A549 (cell line): ENCODE results near the gene TMEM117. TPM values are rescaled to one million over a fixed set of nuclear protein-coding genes. Genes with fewer than 3 reads are reported as not detected.

Source experiments
- ATAC-seq, 2 experiments: fragments of 200-7000 bp in 1 of 2; fragments of >200 bp in 1 of 2; cut with Nextera tagmentation in 1 of 2; cut with Tn5 transposase in 1 of 2; 3 replicates each; pipeline versions ENCODE4 v1.8.0 to v1.9.1; 2018 to 2020; ENCODE audit warnings: mild to moderate bottlenecking in 1 of 2, moderate library complexity in 1 of 2
- CTCF ChIA-PET: fragments of 300-600 bp; sonication (Branson Sonifier 250); formaldehyde crosslinking; extraction: SDS; loops from one replicate; lab custom pipeline; 2021; ENCODE audit warnings: antibody characterized with exemption, inconsistent platforms; lab: Yijun Ruan, JAX
- POLR2A ChIA-PET: fragments of 350-600 bp; formaldehyde crosslinking; extraction: SDS; loops from one replicate; lab custom pipeline; 2021; ENCODE audit warnings: antibody characterized with exemption, inconsistent platforms; lab: Yijun Ruan, JAX
- DNase-seq, 2 experiments: peaks; one replicate each; pipeline versions ENCODE4 v3.0.0 to v3.0.0-alpha.2; 2011 to 2016; ENCODE audit warnings: low read depth in 1 of 2, low spot score in 1 of 2
- FAIRE-seq: peaks from 2 replicates; lab custom pipeline; 2011; peaks lifted over from hg19 to GRCh38; lab: Jason Lieb, UNC
- H3K27ac ChIP-seq, 2 experiments: fragments of >200 bp; sonication (Bioruptor Twin); formaldehyde crosslinking; 3 replicates each; pipeline ENCODE4 v1.5.1; 2016 to 2017
- H3K4me1 ChIP-seq: fragments of >200 bp; sonication (Bioruptor Twin); formaldehyde crosslinking; 3 replicates; pipeline ENCODE4 v1.6.1; 2016
- H3K4me2 ChIP-seq: fragments of >200 bp; sonication (Bioruptor Twin); formaldehyde crosslinking; 3 replicates; pipeline ENCODE4 v1.6.1; 2016
- H3K4me3 ChIP-seq: fragments of >200 bp; sonication (Bioruptor Twin); formaldehyde crosslinking; 3 replicates; pipeline ENCODE4 v1.5.1; 2016
- H3K9me3 ChIP-seq: fragments of >200 bp; sonication (Bioruptor Twin); formaldehyde crosslinking; 3 replicates; pipeline ENCODE4 v1.6.1; 2016
- BHLHE40 ChIP-seq: IDR thresholded peaks from 2 replicates; pipeline ENCODE4 v1.6.1; 2012; ENCODE audit warnings: low read depth, low read length, inconsistent platforms
- CBX2 ChIP-seq: fragments of 200-600 bp; sonication (generic); IDR thresholded peaks from 2 replicates; pipeline ENCODE4 v1.6.1; 2016; ENCODE audit warnings: low read depth, mild to moderate bottlenecking, borderline replicate concordance
- CHD4 ChIP-seq: fragments of 200-600 bp; sonication (generic); IDR thresholded peaks from 2 replicates; pipeline ENCODE4 v1.6.1; 2016; ENCODE audit warnings: antibody characterized with exemption, mild to moderate bottlenecking, borderline replicate concordance
- EP300 ChIP-seq, 2 experiments: fragments of >200 bp; sonication (Bioruptor Twin); formaldehyde crosslinking; IDR thresholded peaks; 2 replicates in 1 of 2; 3 replicates in 1 of 2; pipeline ENCODE4 v1.6.1; 2016 to 2017
- ESRRA ChIP-seq: fragments of 150-350 bp; IDR thresholded peaks from 2 replicates; pipeline ENCODE4 v1.6.1; 2014; ENCODE audit warnings: mild to moderate bottlenecking, low read length, borderline replicate concordance
- GATA3 ChIP-seq: IDR thresholded peaks from 2 replicates; pipeline ENCODE4 v1.6.1; 2012; ENCODE audit warnings: borderline replicate concordance
- HEYL ChIP-seq: fragments of 250-450 bp; sonication (Bioruptor Pico); IDR thresholded peaks from 2 replicates; pipeline ENCODE4 v1.8.0; 2021; ENCODE audit warnings: mild to moderate bottlenecking, moderate library complexity
- HOXA7 ChIP-seq: fragments of 250-450 bp; sonication (Bioruptor Pico); IDR thresholded peaks from 2 replicates; pipeline ENCODE4 v1.5.0; 2020; ENCODE audit warnings: mild to moderate bottlenecking, moderate library complexity
- HOXB5 ChIP-seq: fragments of 250-450 bp; sonication (Bioruptor Pico); IDR thresholded peaks from 2 replicates; pipeline ENCODE4 v1.5.0; 2020; ENCODE audit warnings: mild to moderate bottlenecking, moderate library complexity
- JUNB ChIP-seq: fragments of >200 bp; sonication (Bioruptor Twin); formaldehyde crosslinking; IDR thresholded peaks from 2 replicates; pipeline ENCODE4 v1.6.1; 2016
- KDM5A ChIP-seq: fragments of 200-600 bp; sonication (generic); IDR thresholded peaks from 2 replicates; pipeline ENCODE4 v1.6.1; 2016; ENCODE audit warnings: antibody characterized with exemption, mild to moderate bottlenecking
- MAZ ChIP-seq: fragments of 150-350 bp; IDR thresholded peaks from 2 replicates; pipeline ENCODE4 v1.6.1; 2014; ENCODE audit warnings: antibody characterized with exemption, low read depth, low read length, borderline replicate concordance
- NPAS2 ChIP-seq: fragments of 250-450 bp; sonication (Bioruptor Pico); IDR thresholded peaks from 2 replicates; pipeline ENCODE4 v1.8.0; 2022; ENCODE audit warnings: mild to moderate bottlenecking, moderate library complexity, borderline replicate concordance
- PHF8 ChIP-seq: fragments of 200-600 bp; sonication (generic); IDR thresholded peaks from 2 replicates; pipeline ENCODE4 v1.6.1; 2016; ENCODE audit warnings: low read depth, mild to moderate bottlenecking, antibody characterized with exemption, moderate library complexity, borderline replicate concordance
- POLR2A ChIP-seq: IDR thresholded peaks from 2 replicates; pipeline ENCODE4 v1.6.1; 2012; ENCODE audit warnings: mild to moderate bottlenecking, low read length
- POLR2AphosphoS2 ChIP-seq: conservative IDR thresholded peaks from 2 replicates; pipeline ENCODE4 v1.6.1; 2012; ENCODE audit warnings: low read length, improper control_type of control experiment, inconsistent platforms
- RARB ChIP-seq: fragments of 250-450 bp; sonication (Bioruptor Pico); IDR thresholded peaks from 2 replicates; pipeline ENCODE4 v1.8.0; 2021; ENCODE audit warnings: mild to moderate bottlenecking, moderate library complexity
- RFX5 ChIP-seq: fragments of 450-650 bp; IDR thresholded peaks from 2 replicates; pipeline ENCODE4 v1.7.1; 2014; ENCODE audit warnings: antibody characterized with exemption, mild to moderate bottlenecking, moderate library complexity
- TP53 ChIP-seq: fragments of 250-450 bp; sonication (Bioruptor Pico); IDR thresholded peaks from 2 replicates; pipeline ENCODE4 v1.5.0; 2021; ENCODE audit warnings: mild to moderate bottlenecking, moderate library complexity
- USF2 ChIP-seq: fragments of 450-650 bp; IDR thresholded peaks from 2 replicates; pipeline ENCODE4 v1.6.1; 2014; ENCODE audit warnings: antibody characterized with exemption
- ZFP36 ChIP-seq: fragments of 450-650 bp; IDR thresholded peaks from 2 replicates; pipeline ENCODE4 v1.6.1; 2014; ENCODE audit warnings: borderline replicate concordance; ENCODE audit not compliant: partially characterized antibody
- WGBS: methylation state at CpG from one replicate; pipeline ENCODE4 v1.1.6; 2017; ENCODE audit errors: missing lambda C conversion rate; 5-methylcytosine and 5-hydroxymethylcytosine counted together
- polyA plus RNA-seq, 4 experiments: library from polyadenylated mRNA; depleted of rRNA in 3 of 4; stranded (reverse); fragments of >200 nt; fragmentation: RNase III in 1 of 4; extraction: RNeasy Plus Mini Kit Qiagen cat#74134 plus additional on column Dnase treatment in 1 of 4; gene quantifications; 2 replicates in 3 of 4; 3 replicates in 1 of 4; pipeline ENCODE4 v1.2.3, GENCODE V29; 2011 to 2017
- TF ChIP-seq, protein P1 (sequence below): fragments of >200 bp; sonication (Bioruptor Twin); formaldehyde crosslinking; IDR thresholded peaks from 2 replicates; pipeline ENCODE4 v1.6.1; 2016
- TF ChIP-seq, protein P2 (sequence below): fragments of 200-600 bp; sonication (generic); IDR thresholded peaks from 2 replicates; pipeline ENCODE4 v1.6.1; 2016; ENCODE audit warnings: antibody characterized with exemption, mild to moderate bottlenecking, moderate library complexity
- TF ChIP-seq, protein P3 (sequence below): IDR thresholded peaks from 2 replicates; pipeline ENCODE4 v1.6.1; 2012

TMEM117 gene
- polyA plus RNA-seq, 2 of the 4 experiments (the other 2 are of a cell fraction), result 2.1 to 4.6 TPM

- Histone ChIP-seq H3K4me1 (no peaks in the 10 kb centered on the region), H3K27ac (no peak overlapping the region), H3K9me3 (no peaks in the 10 kb centered on the region), H3K4me2 (no peak overlapping the region), H3K4me3 (no peak overlapping the region)
- FAIRE-seq (no peak), DNase-seq (no peak), ATAC-seq (no peak)
- ChIA-PET POLR2A (interaction anchor here (0.6 kb wide), 1 partner anchor 64 kb away, joined by 4 read pairs; no protein-coding TSS in a partner anchor), CTCF (no interaction called here)
- 95% methylated on average over 4 of the region's 4 CpGs for WGBS
- no peak for TF ChIP-seq HOXA7 (CRISPR knock-in tag)
These were observed 23.0 kb upstream of the TMEM117 start for GRCh38 chr12:43812926-43813325.

GRCh38 chr12:43815416-43815815, 20.5 kb upstream of the TMEM117 start:
- ChIA-PET CTCF (interaction anchor here (1.1 kb wide), 2 partner anchors 9 to 68 kb away, joined by 3 to 5 read pairs; no protein-coding TSS in a partner anchor), POLR2A (interaction anchor here (1.4 kb wide), 1 partner anchor 10 kb away, joined by 4 read pairs; the partner anchor contains the start of gene TWF1)
- 66% methylated on average over 3 of the region's 3 CpGs for WGBS
- Histone ChIP-seq H3K9me3 (no peaks in the 10 kb centered on the region), H3K4me3 (no peak overlapping the region), H3K4me1 (no peaks in the 10 kb centered on the region), H3K27ac (no peak overlapping the region), H3K4me2 (no peak overlapping the region)
- no peak for DNase-seq
- TF ChIP-seq POLR2AphosphoS2, result no peak
- TF ChIP-seq BHLHE40, result no peak
- TF ChIP-seq, protein P1, sequence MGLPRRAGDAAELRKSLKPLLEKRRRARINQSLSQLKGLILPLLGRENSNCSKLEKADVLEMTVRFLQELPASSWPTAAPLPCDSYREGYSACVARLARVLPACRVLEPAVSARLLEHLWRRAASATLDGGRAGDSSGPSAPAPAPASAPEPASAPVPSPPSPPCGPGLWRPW, result no peak
- TF ChIP-seq KDM5A, result no peak
- TF ChIP-seq USF2, result no peak
- no peak for TF ChIP-seq TP53 (CRISPR knock-in tag)
- TF ChIP-seq NPAS2, result no peak
- no peak for TF ChIP-seq MAZ
- no peak for TF ChIP-seq EP300 (IDR thresholded peaks at IDR 0.05)
- TF ChIP-seq ZFP36, result no peak
- no peak for FAIRE-seq
- no peak for ATAC-seq

DNA sequence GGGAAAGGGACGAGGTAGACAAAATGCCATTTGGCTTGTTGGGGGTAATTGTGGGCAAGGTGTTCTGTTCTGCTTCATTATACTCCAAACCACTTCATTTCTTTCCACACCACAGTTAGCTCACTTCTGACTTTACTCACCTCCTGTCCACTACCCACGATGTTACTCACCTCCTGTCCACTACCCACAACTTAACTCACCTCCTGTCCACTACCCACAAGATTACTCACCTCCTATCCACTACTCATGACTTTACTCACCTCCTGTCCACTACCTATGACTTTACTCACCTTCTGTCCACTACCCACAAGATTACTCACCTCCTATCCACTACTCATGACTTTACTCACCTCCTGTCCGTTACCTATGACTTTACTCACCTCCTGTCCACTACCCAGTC, 19.7 kb upstream of the TMEM117 start:
- ATAC-seq (no peak), FAIRE-seq (no peak)
- CTCF ChIA-PET, result interaction anchor here (0.8 to 1.1 kb wide), 2 partner anchors 34 to 67 kb away, joined by 3 read pairs; no protein-coding TSS in a partner anchor

More for the DNA sequence above, 19.7 kb upstream of the TMEM117 start:
- 37% methylated on average over 3 of the region's 3 CpGs for WGBS
- no peak for DNase-seq
- Histone ChIP-seq H3K27ac (no peak overlapping the region), H3K4me2 (no peak overlapping the region), H3K4me1 (no peaks in the 10 kb centered on the region), H3K4me3 (no peak overlapping the region), H3K9me3 (no peaks in the 10 kb centered on the region)
- POLR2A ChIA-PET, result interaction anchor here (2.4 kb wide), 1 partner anchor 10 kb away, joined by 14 read pairs; the partner anchor contains the start of gene TWF1
- TF ChIP-seq NPAS2, result no peak
- TF ChIP-seq JUNB, result no peak
- no peak for TF ChIP-seq HEYL (CRISPR knock-in tag)
- TF ChIP-seq RARB, result no peak
- no peak for TF ChIP-seq KDM5A
- TF ChIP-seq HOXA7 (CRISPR knock-in tag), result no peak
- no peak for TF ChIP-seq BHLHE40
- TF ChIP-seq, protein P2, sequence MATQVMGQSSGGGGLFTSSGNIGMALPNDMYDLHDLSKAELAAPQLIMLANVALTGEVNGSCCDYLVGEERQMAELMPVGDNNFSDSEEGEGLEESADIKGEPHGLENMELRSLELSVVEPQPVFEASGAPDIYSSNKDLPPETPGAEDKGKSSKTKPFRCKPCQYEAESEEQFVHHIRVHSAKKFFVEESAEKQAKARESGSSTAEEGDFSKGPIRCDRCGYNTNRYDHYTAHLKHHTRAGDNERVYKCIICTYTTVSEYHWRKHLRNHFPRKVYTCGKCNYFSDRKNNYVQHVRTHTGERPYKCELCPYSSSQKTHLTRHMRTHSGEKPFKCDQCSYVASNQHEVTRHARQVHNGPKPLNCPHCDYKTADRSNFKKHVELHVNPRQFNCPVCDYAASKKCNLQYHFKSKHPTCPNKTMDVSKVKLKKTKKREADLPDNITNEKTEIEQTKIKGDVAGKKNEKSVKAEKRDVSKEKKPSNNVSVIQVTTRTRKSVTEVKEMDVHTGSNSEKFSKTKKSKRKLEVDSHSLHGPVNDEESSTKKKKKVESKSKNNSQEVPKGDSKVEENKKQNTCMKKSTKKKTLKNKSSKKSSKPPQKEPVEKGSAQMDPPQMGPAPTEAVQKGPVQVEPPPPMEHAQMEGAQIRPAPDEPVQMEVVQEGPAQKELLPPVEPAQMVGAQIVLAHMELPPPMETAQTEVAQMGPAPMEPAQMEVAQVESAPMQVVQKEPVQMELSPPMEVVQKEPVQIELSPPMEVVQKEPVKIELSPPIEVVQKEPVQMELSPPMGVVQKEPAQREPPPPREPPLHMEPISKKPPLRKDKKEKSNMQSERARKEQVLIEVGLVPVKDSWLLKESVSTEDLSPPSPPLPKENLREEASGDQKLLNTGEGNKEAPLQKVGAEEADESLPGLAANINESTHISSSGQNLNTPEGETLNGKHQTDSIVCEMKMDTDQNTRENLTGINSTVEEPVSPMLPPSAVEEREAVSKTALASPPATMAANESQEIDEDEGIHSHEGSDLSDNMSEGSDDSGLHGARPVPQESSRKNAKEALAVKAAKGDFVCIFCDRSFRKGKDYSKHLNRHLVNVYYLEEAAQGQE, result no peak
- TF ChIP-seq CBX2, result no peak
- TF ChIP-seq PHF8, result no peak
- TF ChIP-seq GATA3, result no peak
- TF ChIP-seq POLR2AphosphoS2, result no peak
- TF ChIP-seq, protein P3, sequence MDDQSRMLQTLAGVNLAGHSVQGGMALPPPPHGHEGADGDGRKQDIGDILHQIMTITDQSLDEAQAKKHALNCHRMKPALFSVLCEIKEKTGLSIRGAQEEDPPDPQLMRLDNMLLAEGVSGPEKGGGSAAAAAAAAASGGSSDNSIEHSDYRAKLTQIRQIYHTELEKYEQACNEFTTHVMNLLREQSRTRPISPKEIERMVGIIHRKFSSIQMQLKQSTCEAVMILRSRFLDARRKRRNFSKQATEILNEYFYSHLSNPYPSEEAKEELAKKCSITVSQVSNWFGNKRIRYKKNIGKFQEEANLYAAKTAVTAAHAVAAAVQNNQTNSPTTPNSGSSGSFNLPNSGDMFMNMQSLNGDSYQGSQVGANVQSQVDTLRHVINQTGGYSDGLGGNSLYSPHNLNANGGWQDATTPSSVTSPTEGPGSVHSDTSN, result no peak
- TF ChIP-seq ESRRA, result no peak
- TF ChIP-seq POLR2A, result no peak
- TF ChIP-seq HOXB5 (CRISPR knock-in tag), result no peak
- TF ChIP-seq RFX5, result no peak
- TF ChIP-seq CHD4, result no peak
